Measurements from ENCODE around the gene GALNT2. TPM values are rescaled to one million over a fixed set of nuclear protein-coding genes. Genes with fewer than 3 reads are reported as not detected.

Gene GALNT2
- total and polyA plus RNA-seq, 2 of the 13 experiments (the other 11 are each of a cell fraction or from before 2014, with no cell fraction given) = 39.3 to 39.6 TPM

GRCh38 chr1:230066466-230067404, at the start of gene GALNT2 (continued):
- TF ChIP-seq ZNF687 (CRISPR knock-in tag; IDR thresholded peaks at IDR 0.05) = peak; percentile 81
- peak; percentile 45; the same call in 1 of the 2 replicates for TF ChIP-seq POLR2AphosphoS5 (IDR thresholded peaks at IDR 0.05; ENCODE audit: low read depth, low read length)
- no peak for TF ChIP-seq ZSCAN30 (CRISPR knock-in tag; IDR thresholded peaks at IDR 0.05)
- TF ChIP-seq IKZF4 (CRISPR knock-in tag; IDR thresholded peaks at IDR 0.05; ENCODE audit: borderline replicate concordance, low read depth, not compliant biosample characterization) = no peak
- no peak for TF ChIP-seq RELA (CRISPR knock-in tag; IDR thresholded peaks at IDR 0.05)
- TF ChIP-seq, protein P1, sequence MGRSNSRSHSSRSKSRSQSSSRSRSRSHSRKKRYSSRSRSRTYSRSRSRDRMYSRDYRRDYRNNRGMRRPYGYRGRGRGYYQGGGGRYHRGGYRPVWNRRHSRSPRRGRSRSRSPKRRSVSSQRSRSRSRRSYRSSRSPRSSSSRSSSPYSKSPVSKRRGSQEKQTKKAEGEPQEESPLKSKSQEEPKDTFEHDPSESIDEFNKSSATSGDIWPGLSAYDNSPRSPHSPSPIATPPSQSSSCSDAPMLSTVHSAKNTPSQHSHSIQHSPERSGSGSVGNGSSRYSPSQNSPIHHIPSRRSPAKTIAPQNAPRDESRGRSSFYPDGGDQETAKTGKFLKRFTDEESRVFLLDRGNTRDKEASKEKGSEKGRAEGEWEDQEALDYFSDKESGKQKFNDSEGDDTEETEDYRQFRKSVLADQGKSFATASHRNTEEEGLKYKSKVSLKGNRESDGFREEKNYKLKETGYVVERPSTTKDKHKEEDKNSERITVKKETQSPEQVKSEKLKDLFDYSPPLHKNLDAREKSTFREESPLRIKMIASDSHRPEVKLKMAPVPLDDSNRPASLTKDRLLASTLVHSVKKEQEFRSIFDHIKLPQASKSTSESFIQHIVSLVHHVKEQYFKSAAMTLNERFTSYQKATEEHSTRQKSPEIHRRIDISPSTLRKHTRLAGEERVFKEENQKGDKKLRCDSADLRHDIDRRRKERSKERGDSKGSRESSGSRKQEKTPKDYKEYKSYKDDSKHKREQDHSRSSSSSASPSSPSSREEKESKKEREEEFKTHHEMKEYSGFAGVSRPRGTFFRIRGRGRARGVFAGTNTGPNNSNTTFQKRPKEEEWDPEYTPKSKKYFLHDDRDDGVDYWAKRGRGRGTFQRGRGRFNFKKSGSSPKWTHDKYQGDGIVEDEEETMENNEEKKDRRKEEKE (IDR thresholded peaks at IDR 0.05) = no peak
- TF ChIP-seq, protein P2, sequence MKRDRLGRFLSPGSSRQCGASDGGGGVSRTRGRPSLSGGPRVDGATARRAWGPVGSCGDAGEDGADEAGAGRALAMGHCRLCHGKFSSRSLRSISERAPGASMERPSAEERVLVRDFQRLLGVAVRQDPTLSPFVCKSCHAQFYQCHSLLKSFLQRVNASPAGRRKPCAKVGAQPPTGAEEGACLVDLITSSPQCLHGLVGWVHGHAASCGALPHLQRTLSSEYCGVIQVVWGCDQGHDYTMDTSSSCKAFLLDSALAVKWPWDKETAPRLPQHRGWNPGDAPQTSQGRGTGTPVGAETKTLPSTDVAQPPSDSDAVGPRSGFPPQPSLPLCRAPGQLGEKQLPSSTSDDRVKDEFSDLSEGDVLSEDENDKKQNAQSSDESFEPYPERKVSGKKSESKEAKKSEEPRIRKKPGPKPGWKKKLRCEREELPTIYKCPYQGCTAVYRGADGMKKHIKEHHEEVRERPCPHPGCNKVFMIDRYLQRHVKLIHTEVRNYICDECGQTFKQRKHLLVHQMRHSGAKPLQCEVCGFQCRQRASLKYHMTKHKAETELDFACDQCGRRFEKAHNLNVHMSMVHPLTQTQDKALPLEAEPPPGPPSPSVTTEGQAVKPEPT (CRISPR knock-in tag; IDR thresholded peaks at IDR 0.05; ENCODE audit: low read depth) = no peak
- no peak for TF ChIP-seq NFIC (IDR thresholded peaks at IDR 0.05; ENCODE audit: low read length)
- no peak for TF ChIP-seq ZNF672 (CRISPR knock-in tag; IDR thresholded peaks at IDR 0.05)
- no peak; the same call in 1 of the 2 replicates for TF ChIP-seq ZSCAN21 (CRISPR knock-in tag; IDR thresholded peaks at IDR 0.05; ENCODE audit: borderline replicate concordance)
- TF ChIP-seq SRF (IDR thresholded peaks at IDR 0.05; ENCODE audit: low read depth, low read length) = no peak
- TF ChIP-seq, protein P3, sequence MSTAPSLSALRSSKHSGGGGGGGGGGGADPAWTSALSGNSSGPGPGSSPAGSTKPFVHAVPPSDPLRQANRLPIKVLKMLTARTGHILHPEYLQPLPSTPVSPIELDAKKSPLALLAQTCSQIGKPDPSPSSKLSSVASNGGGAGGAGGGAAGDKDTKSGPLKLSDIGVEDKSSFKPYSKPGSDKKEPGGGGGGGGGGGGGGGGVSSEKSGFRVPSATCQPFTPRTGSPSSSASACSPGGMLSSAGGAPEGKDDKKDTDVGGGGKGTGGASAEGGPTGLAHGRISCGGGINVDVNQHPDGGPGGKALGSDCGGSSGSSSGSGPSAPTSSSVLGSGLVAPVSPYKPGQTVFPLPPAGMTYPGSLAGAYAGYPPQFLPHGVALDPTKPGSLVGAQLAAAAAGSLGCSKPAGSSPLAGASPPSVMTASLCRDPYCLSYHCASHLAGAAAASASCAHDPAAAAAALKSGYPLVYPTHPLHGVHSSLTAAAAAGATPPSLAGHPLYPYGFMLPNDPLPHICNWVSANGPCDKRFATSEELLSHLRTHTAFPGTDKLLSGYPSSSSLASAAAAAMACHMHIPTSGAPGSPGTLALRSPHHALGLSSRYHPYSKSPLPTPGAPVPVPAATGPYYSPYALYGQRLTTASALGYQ (CRISPR knock-in tag; IDR thresholded peaks at IDR 0.05) = no peak
- no peak for TF ChIP-seq ZNF747 (CRISPR knock-in tag; IDR thresholded peaks at IDR 0.05; ENCODE audit: borderline replicate concordance)
- TF ChIP-seq AHR (CRISPR knock-in tag; IDR thresholded peaks at IDR 0.05) = no peak
- peak; percentile 40; the same call in 1 of the 2 replicates for TF ChIP-seq BCL6 (CRISPR knock-in tag; IDR thresholded peaks at IDR 0.05)
- TF ChIP-seq TRIM22 (IDR thresholded peaks at IDR 0.05) = no peak

Measured in HepG2 (cell line).